Measurements from ENCODE around the gene GTPBP2.
"Not testable (repeated sequence)": the region's sequence is repeated elsewhere in the genome, so short reads cannot be mapped to it uniquely, and the experiment has no call there.

GTPBP2 gene, protein sequence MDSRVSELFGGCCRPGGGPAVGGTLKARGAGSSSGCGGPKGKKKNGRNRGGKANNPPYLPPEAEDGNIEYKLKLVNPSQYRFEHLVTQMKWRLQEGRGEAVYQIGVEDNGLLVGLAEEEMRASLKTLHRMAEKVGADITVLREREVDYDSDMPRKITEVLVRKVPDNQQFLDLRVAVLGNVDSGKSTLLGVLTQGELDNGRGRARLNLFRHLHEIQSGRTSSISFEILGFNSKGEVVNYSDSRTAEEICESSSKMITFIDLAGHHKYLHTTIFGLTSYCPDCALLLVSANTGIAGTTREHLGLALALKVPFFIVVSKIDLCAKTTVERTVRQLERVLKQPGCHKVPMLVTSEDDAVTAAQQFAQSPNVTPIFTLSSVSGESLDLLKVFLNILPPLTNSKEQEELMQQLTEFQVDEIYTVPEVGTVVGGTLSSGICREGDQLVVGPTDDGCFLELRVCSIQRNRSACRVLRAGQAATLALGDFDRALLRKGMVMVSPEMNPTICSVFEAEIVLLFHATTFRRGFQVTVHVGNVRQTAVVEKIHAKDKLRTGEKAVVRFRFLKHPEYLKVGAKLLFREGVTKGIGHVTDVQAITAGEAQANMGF

GRCh38 chr6:43629104-43629504, at the start of gene GTPBP2:
GTPBP2 (minus strand) TSS chr6:43629264; CDS start chr6:43629162, 102 bp downstream.
- peak; percentile 91 for DNase-seq

GRCh38 chr6:43678341-43678740, 49.3 kb upstream of the GTPBP2 start:
- no peak for DNase-seq

GRCh38 chr6:43677759-43678158, 48.7 kb upstream of the GTPBP2 start:
- no peak for DNase-seq

GRCh38 chr6:43676962-43677606, 48.0 kb upstream of the GTPBP2 start:
- DNase-seq, result no peak

DNA sequence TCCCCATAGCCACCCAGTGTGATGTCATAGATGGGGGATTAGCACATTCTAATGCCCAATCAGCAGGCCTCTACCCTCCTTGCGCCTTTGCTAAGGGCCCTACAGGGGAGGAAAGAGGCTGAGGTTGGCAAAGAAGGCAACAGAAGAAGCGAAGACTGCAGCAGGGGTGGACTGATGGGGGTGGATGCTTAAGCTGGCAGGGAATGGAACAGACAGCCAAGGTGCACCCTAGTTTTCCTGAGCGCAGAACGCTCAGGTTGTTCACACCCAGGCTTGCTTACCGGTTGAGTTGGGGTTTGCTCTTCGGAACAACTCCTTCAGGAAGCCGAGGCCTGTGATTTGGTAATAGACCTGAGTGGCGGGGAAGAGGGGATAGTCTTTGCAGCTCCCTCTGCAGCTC, 45.9 kb upstream of the GTPBP2 start:
- no peak for DNase-seq

DNA sequence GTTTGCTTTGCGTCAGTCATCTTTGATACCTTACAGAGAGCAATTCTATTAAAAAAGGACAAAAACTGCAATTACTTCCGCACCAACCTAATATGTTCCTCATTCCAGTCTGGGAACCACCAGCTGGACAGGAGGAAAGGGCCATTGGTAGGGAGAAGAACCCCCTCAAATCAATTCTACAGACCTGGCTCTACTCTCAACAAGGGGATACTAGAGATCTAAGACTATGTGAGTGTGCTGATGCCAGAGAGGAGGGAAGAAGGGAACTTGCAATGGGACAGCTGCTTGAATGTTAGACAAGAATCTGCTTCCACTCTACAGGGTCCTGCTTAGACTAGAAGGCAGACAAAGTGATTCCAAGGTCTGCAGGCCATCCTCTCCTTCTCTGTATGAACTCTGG, 45.2 kb upstream of the GTPBP2 start:
- DNase-seq, result no peak

DNA sequence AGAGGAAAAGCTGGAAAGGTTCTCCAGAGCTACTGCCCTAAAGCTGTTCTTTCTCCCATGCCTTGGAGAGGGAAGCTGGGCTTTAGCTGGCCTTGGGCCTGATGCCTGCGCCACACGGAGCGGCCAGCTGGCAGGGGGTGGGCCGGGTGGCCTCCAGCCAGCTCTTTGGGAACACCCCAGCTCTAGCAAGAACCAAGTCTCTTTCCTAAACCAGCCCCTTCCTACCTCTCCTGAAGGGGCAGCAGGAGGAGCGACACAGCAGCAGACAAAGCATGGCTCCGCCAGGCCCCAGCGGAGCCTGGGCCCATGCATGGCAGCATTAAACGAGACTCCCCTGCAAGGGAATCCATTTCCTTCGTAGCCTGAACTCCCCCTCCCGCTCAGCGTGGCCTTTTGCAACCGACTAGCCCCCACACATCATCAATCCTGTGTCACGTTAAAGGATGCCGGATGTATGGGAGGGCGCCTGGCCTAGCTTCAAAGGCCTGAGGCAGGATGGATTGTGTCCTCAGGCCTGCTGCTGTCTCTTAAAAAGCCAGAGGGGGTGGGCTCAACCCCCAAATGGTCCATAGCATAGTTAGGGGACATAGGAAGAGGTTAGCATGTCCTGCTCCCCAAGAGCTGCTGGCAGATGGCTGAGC, 44.5 kb upstream of the GTPBP2 start:
- no peak for DNase-seq

- no peak for DNase-seq
Measured at GRCh38 chr6:43671801-43672690, 43.0 kb upstream of the GTPBP2 start.

DNA sequence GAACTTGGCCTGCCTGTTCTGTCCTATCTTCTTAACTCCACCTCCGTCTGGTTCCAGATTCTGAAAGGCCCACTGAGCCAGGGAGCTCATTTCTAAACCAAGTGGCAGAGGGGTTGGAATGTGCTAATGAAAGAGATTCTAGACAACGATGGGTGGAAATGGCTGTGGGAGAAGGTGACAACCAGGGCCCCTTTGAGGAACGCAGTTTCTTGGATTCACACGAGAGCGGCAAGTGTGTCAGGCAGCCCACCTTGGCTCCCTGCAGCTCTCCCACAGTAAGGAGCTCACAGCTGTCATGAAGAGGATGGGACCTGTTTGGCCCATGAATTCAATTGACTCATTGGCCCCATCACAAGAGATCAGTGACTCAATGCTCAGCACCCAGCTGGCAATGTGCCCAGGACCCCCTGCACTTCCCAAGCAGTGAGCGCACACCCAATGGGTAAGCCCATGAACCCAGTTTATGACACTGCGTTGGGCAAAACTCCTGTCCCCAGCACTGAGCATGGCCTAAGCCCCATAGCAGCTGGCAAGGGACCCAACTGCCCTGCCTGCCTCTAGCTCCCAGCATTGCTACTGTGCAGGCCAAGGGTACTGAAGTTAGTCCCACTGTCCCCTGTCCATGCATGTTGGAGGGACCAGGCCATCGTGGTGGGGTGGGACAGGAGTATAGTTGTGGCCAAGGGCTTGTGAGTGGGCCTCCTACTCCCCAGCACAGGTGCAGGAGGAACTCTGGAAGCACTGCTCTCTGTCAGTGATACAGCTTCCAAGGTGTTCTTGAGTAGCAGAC, 42.1 kb upstream of the GTPBP2 start:
- DNase-seq, result no peak

DNA sequence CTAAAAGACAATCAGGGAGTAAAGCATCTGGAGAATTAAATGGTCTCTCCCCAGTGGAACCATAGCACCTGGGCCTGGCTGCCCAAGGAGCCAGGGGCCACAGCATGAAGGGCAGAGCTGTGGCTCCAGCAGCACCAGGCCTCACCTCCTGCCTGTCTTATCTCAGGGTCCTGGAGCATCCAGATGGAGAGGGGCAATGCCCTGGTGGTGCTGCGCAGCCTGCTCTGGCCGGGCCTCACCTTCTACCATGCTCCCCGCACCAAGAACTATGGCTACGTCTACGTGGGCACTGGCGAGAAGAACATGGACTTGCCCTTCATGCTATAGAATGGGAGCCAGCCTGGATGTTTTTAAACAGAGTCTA, 41.5 kb upstream of the GTPBP2 start:
- DNase-seq, result no peak

- no peak for DNase-seq
Measured at GRCh38 chr6:43669922-43670622, 41.0 kb upstream of the GTPBP2 start.

- no peak for DNase-seq
Measured at GRCh38 chr6:43669050-43669921, 40.2 kb upstream of the GTPBP2 start.

DNA sequence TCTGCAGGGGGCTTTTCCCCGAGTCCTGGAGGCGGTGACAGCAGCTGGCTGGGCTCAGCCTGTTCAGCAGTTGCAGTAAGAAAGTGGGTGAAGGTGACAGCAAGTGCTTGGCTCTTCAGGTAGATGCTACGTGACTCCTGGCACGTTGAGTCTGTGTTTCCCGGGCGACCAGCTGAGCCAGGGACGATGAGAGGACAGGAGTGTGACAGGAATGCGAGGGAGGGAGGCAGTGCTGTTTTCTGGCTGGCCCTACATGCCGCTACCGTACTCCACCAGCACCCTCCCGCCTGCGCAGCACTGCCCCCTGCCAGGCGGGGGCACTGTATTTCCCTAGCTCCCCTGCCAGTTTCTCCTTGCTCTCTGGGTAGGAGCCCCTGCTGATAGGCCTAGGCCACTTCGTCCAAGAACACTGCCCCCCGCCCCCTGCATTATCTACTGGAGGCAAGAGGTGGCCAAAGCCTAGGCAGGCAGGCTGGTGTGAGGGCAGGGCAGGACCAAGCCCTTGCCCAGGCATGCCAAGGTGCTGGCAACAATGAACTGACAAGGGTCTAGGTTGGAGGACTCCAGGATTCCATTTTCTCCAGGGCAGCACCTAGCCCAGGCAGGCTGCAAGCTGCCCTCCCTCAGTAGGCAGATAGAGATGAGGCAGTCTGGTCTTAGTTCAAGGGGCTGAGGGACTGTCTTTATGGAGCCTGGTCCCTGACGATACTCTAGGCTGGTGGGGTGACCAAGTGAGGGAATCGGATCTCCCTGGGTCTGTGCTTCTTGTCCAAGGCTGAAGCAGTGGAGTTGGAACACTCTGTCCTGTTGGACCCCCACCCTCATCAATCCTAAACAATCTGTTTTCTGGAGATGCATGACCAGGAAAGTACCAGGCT, 39.3 kb upstream of the GTPBP2 start:
- DNase-seq, result peak; percentile 23

DNA sequence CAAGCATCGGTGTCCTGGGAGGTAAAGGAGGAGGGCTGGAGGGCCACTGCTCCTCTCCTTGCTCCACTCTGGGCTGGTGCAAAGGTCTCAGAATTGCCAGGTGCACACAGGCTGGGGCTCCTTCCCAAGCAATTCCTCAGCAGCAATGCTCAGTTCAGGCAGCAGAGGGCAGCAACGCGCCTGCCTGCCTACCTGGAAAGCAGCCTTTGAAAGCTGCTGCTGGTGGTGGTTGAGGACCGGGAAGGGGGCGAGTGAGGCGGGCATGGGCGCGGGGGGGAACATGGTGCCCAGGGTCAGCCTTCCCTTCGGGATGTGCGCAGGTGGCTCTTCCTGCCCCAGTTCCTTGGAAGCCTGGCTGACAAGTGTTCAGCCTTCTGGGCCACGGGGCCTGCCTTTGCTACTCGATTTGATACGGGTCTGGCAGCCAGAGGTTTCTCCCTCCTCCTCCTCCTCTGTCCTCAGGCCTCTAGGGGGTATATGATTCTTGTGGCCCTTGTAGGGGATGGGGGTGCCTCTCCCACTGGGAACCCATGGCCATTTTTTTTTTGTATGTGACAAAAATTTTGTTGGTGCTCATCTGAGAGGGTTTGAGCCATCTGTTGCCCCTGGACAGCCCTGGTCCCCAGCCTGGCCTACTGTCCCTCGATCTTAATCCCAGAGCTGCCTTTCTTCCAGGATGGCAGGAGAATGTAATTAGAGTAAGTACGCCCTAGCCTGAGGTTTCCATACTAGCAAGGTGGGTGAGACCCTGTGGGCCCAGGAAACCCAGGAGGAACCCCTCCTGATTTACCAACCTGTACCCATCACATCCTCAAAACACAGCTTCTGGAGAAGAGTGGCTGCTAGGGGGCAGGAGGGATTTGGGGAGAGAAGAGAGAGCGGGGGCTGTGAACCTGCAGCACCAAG, 38.4 kb upstream of the GTPBP2 start:
- peak; percentile 0 for DNase-seq

GRCh38 chr6:43666196-43666920, 37.3 kb upstream of the GTPBP2 start:
- DNase-seq, result no peak

DNA sequence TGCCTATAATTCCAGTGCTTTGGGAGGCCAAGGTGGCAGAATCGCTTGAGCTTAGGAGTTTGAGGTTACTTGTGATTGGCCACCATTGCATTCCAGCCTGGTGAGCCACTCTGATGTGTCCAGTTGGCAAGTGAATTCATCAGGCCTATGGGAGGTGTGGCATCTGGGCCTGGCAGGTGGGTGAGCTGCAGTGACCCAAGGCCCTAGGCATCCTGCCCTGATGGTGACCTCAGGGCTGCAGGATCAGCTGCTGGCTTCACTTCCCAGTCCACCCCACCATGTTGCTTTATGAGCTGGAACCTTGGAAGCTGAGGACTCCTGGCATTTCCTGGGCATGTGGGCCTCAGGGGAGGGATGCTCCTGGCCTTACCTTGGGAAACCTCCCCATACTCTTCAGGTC, 36.3 kb upstream of the GTPBP2 start:
- DNase-seq, result no peak

DNA sequence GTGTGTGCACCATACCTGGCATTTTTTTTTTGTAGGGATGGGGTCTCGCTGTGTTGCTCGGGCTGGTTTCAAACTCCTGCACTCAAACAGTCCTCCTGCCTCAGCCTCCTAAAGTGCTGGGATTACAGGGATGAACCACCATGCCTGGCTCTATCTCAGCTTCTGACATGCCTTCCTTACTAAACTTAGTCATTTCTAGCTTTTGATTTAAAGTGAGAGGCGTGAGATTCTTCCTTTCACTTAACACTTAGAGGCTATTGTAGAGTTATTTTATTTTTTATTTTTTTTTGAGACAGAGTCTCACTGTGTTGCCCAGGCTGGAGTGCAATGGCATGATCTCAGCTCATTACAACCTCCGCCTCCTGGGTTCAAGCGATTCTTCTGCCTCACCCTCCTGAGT, 33.9 kb upstream of the GTPBP2 start:
- not testable (repeated sequence) for DNase-seq
